A549 (cell line): Measurements from ENCODE around the gene CD69.

Experiments
- CHD2 ChIP-seq: fragments of 150-350 bp; IDR thresholded peaks from 2 replicates; pipeline ENCODE4 v1.6.1; 2014; ENCODE audit warnings: low read length; ENCODE audit not compliant: partially characterized antibody
- FOXS1 ChIP-seq: fragments of 250-450 bp; sonication (Bioruptor Pico); IDR thresholded peaks from 2 replicates; pipeline ENCODE4 v1.5.0; 2020; ENCODE audit warnings: mild to moderate bottlenecking, moderate library complexity
- HDAC2 ChIP-seq: fragments of 200-600 bp; sonication (generic); IDR thresholded peaks from 2 replicates; pipeline ENCODE4 v1.6.1; 2016
- HOXA7 ChIP-seq: fragments of 250-450 bp; sonication (Bioruptor Pico); IDR thresholded peaks from 2 replicates; pipeline ENCODE4 v1.5.0; 2020; ENCODE audit warnings: mild to moderate bottlenecking, moderate library complexity
- JUN ChIP-seq, 2 experiments: fragments of >200 bp; sonication (Bioruptor Twin); formaldehyde crosslinking; IDR thresholded peaks; 2 replicates in 1 of 2; 3 replicates in 1 of 2; pipeline ENCODE4 v1.6.1; 2016 to 2017
- MAFK ChIP-seq: fragments of 450-650 bp; IDR thresholded peaks from 2 replicates; pipeline ENCODE4 v1.6.1; 2014; ENCODE audit not compliant: partially characterized antibody
- MYC ChIP-seq: IDR thresholded peaks from 2 replicates; pipeline ENCODE4 v1.6.1; 2012; ENCODE audit warnings: mild to moderate bottlenecking, inconsistent platforms, low read length, improper control_type of control experiment, borderline replicate concordance
- POLR2A ChIP-seq: IDR thresholded peaks from 2 replicates; pipeline ENCODE4 v1.6.1; 2012; ENCODE audit warnings: mild to moderate bottlenecking, low read length
- RCOR1 ChIP-seq: fragments of 150-350 bp; IDR thresholded peaks from 2 replicates; pipeline ENCODE4 v1.6.1; 2014; ENCODE audit warnings: antibody characterized with exemption, low read length, low read depth
- SMC3 ChIP-seq: fragments of >200 bp; sonication (Bioruptor Twin); formaldehyde crosslinking; IDR thresholded peaks from 3 replicates; pipeline ENCODE4 v1.6.1; 2018; ENCODE audit warnings: inconsistent platforms
- TP53 ChIP-seq: fragments of 250-450 bp; sonication (Bioruptor Pico); IDR thresholded peaks from 2 replicates; pipeline ENCODE4 v1.5.0; 2021; ENCODE audit warnings: mild to moderate bottlenecking, moderate library complexity
- ZFP36 ChIP-seq: fragments of 450-650 bp; IDR thresholded peaks from 2 replicates; pipeline ENCODE4 v1.6.1; 2014; ENCODE audit warnings: borderline replicate concordance; ENCODE audit not compliant: partially characterized antibody
- TF ChIP-seq, protein P1 (sequence below): fragments of >200 bp; sonication (Bioruptor Twin); formaldehyde crosslinking; IDR thresholded peaks from 3 replicates; pipeline ENCODE4 v1.5.1; 2016
- TF ChIP-seq, protein P2 (sequence below): fragments of 450-650 bp; IDR thresholded peaks from 2 replicates; pipeline ENCODE4 v1.6.1; 2014; ENCODE audit warnings: antibody characterized with exemption

DNA sequence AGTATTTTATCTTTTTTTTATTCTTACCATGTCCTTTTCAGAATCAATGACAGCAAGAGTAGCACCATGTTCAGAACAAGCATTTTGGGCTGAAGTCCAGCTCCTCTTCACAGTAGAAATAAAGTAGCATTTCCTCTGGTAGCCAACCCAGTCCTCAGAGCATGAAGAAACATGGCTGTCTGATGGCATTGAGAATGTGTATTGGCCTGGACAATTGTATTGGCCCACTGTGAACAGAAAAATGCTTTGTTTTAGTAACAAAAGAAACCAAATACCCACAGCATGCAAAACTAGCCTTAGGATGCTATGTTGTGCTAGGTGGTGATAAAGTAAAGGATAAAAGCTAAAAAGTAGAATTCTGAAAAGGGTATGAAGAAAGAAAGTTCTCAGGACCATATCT, 5.7 kb downstream of the CD69 start:
- TF ChIP-seq, protein P1, sequence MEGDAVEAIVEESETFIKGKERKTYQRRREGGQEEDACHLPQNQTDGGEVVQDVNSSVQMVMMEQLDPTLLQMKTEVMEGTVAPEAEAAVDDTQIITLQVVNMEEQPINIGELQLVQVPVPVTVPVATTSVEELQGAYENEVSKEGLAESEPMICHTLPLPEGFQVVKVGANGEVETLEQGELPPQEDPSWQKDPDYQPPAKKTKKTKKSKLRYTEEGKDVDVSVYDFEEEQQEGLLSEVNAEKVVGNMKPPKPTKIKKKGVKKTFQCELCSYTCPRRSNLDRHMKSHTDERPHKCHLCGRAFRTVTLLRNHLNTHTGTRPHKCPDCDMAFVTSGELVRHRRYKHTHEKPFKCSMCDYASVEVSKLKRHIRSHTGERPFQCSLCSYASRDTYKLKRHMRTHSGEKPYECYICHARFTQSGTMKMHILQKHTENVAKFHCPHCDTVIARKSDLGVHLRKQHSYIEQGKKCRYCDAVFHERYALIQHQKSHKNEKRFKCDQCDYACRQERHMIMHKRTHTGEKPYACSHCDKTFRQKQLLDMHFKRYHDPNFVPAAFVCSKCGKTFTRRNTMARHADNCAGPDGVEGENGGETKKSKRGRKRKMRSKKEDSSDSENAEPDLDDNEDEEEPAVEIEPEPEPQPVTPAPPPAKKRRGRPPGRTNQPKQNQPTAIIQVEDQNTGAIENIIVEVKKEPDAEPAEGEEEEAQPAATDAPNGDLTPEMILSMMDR, result no peak
- no peak for TF ChIP-seq CHD2
- TF ChIP-seq HDAC2, result no peak
- no peak for TF ChIP-seq SMC3
- TF ChIP-seq ZFP36, result no peak
- TF ChIP-seq, protein P2, sequence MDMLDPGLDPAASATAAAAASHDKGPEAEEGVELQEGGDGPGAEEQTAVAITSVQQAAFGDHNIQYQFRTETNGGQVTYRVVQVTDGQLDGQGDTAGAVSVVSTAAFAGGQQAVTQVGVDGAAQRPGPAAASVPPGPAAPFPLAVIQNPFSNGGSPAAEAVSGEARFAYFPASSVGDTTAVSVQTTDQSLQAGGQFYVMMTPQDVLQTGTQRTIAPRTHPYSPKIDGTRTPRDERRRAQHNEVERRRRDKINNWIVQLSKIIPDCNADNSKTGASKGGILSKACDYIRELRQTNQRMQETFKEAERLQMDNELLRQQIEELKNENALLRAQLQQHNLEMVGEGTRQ, result no peak
- TF ChIP-seq MYC, result no peak
- TF ChIP-seq FOXS1 (CRISPR knock-in tag), result no peak
- no peak for TF ChIP-seq HOXA7 (CRISPR knock-in tag)
- TF ChIP-seq POLR2A, result no peak
- no peak for TF ChIP-seq TP53
- no peak for TF ChIP-seq RCOR1
- no peak for TF ChIP-seq JUN (IDR thresholded peaks at IDR 0.05)
- no peak for TF ChIP-seq MAFK
